ENCODE data around the gene C1orf116. TPM values are rescaled to one million over a fixed set of nuclear protein-coding genes. Genes with fewer than 3 reads are reported as not detected.

C1orf116 gene
- polyA plus RNA-seq, 2 of the 4 experiments (the other 2 are of a cell fraction) = 2.0 to 3.2 TPM

GRCh38 chr1:207052911-207053769 is 20.6 kb upstream of the C1orf116 start, which contains the start of gene PFKFB2 (continued):
- TF ChIP-seq FOSL2 (IDR thresholded peaks at IDR 0.05) (no peak), FOSL2 (CRISPR knock-in tag; IDR thresholded peaks at IDR 0.05) (no peak), SMC3 (IDR thresholded peaks at IDR 0.05) (no peak), EHMT2 (IDR thresholded peaks at IDR 0.05; ENCODE audit: low read depth) (no peak), POLR2AphosphoS2 (conservative IDR thresholded peaks at IDR 0.05; ENCODE audit: low read length) (no peak), ZSCAN20 (CRISPR knock-in tag; IDR thresholded peaks at IDR 0.05) (no peak), KDM1A (IDR thresholded peaks at IDR 0.05; ENCODE audit: low read depth) (no peak), RFX5 (IDR thresholded peaks at IDR 0.05) (0 out of 2 replicates have a peak, but pooled peaks have one; percentile 33), KDM5A (IDR thresholded peaks at IDR 0.05) (no peak), USF2 (IDR thresholded peaks at IDR 0.05) (peak; percentile 67), NFE2L2 (conservative IDR thresholded peaks at IDR 0.05; ENCODE audit: low read length) (no peak), PHF8 (IDR thresholded peaks at IDR 0.05; ENCODE audit: borderline replicate concordance, low read depth) (peak; percentile 78; the same call in 1 of the 2 replicates), EP300 (IDR thresholded peaks at IDR 0.05) (no peak), MAFK (IDR thresholded peaks at IDR 0.05; ENCODE audit: partially characterized antibody) (no peak), RAD21 (conservative IDR thresholded peaks at IDR 0.05 in 1 of 2, IDR thresholded peaks at IDR 0.05 in 1 of 2) (0 out of 5 replicates have a peak, but pooled peaks have one; percentile 2 to 16), JUN (IDR thresholded peaks at IDR 0.05) (peak; percentile 58; a peak in 1 of 5 replicates), ZFP36 (IDR thresholded peaks at IDR 0.05; ENCODE audit: borderline replicate concordance, partially characterized antibody) (no peak), ZC3H11A (IDR thresholded peaks at IDR 0.05) (no peak), RNF2 (IDR thresholded peaks at IDR 0.05; ENCODE audit: borderline replicate concordance, low read depth) (no peak), BCL3 (IDR thresholded peaks at IDR 0.05) (peak; percentile 65; the same call in 2 of the 3 replicates), HEYL (CRISPR knock-in tag; IDR thresholded peaks at IDR 0.05) (no peak), POLR2A (IDR thresholded peaks at IDR 0.05; ENCODE audit: low read length) (peak; percentile 84), BHLHE40 (IDR thresholded peaks at IDR 0.05; ENCODE audit: low read depth, low read length) (no peak), GATA3 (IDR thresholded peaks at IDR 0.05; ENCODE audit: borderline replicate concordance) (no peak; the same call in 1 of the 2 replicates), MAZ (IDR thresholded peaks at IDR 0.05; ENCODE audit: borderline replicate concordance, low read depth, low read length) (no peak), FOSB (CRISPR knock-in tag; IDR thresholded peaks at IDR 0.05) (no peak), HES2 (IDR thresholded peaks at IDR 0.05) (no peak), CBX2 (IDR thresholded peaks at IDR 0.05; ENCODE audit: borderline replicate concordance, low read depth) (no peak)

Data from A549 (cell line).